Kasumi-1 (cell line): ENCODE measurements around the gene TMEM213.

Experiments
- DNase-seq, 2 experiments: peaks; one replicate each; lab custom pipeline; 2025; lab: John Stamatoyannopoulos, UW

Gene TMEM213

DNA sequence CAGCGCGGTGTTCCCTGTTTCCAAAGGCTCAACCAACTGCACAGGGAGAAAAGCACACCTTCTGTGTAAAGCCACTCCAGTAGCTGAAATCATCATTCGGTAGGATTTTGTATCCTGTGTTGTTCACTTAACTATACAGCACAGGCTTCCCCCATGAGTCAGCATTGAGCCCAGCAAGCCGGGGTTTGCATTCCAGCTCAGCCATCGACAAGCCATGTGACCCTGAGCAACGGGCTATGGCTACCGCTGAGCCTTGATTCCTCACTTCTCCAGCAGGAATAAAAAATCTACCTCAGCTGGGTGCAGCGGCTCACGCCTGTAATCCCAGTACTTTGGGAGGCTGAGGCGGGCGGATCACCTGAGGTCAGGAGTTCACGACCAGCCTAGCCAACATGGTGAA lies 44.3 kb downstream of the TMEM213 start:
- no peak for DNase-seq

GRCh38 chr7:138843632-138844580 lies 46.1 kb downstream of the TMEM213 start:
- DNase-seq: no peak

DNA sequence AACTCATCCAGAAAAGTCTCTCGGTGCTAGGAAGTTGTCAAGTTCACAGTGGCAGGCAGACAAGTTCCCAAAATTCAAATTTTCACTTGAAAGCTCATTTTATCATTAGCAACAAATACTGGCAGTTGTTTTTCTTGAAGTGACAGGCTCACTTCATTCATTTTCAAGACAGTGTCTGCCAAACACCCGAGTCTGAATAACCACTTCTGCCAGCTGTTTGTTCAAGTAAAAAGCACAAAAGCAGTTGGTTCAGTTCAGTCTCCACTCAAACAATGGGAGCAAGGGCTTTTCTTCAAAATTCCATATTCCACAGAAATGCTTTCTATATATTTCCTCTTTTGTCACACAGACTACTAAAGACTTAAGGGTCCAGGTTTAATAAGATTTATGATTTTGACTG lies 47.9 kb downstream of the TMEM213 start:
- DNase-seq: no peak

DNA sequence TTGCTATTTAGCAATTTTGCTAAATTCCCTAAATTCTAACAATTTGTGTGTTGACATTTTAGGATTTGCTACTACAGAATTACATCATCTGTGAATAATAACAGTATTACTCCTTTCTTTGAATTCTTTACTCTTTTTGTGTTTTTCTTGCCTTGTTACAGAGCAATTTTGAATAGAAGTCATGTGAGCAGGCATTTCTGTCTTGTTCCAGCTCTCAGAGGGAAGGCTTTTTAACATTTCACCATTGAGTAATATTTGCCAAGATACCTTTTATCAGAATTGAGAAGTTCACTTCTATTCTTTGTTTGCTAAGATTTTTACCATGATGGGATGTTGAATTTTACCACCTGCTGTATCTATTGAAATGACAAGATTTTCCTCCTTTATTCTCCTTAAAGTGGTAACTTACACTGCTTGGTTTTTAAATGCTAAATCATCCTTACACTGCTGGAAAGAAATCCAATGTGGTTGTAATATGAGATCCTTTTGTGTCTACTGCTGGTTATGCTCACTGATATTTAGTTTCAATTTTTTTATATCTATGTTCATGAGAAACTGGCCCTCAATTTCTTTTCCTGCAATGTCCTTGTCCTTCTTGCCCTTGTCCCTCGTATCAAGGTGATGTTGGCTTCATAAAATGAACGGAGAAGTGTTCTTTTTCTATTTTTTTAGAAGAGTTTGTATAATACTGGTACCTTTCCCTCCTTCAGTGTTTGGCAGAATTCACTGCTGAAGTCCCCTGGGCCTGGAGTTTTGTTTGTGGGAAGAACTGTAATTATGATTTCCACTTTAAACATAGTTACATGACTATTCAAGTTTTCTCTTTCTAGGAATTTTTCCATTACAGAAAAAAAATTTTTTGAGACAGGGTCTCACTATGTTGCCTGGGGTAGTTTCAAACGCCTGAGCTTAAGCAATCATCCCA lies 50.5 kb downstream of the TMEM213 start:
- no peak for DNase-seq

DNA sequence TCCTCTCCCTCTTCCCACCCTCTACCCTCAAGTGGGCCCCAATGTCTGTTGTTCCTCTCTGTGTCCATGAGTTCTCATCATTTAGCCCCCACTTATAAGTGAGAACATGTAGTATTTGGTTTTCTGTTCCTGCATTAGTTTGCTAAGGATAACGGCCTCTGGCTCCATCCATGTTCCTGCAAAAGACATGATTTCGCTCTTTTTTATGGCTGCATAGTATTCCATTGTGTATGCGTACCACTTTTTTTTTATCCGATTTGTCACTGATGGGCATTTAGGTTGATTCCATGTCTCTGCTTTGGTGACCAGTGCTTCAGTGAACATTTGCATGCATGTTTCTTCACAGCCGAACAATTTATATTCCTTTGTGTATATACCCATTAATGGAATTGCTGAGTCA lies 51.9 kb downstream of the TMEM213 start:
- DNase-seq: no peak

DNA sequence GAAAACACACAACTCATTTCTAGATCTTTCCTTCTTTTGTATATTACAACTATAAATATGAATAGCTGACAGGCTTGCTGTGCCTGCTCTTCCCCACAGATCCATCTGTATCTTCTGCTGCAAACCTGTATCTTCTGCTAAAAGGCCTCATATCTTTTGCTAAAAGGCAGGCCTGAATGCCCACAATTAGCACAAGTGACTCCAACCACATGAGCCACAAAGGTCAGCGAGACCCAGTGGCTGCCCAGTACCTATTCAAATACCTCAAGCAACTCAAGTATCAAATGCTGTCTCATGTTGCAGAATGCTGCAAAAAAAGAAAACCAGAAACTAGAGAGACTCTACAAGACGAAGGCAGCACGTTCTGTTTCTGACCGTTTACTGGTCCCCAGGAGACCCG lies 54.7 kb downstream of the TMEM213 start:
- no peak for DNase-seq

GRCh38 chr7:138853448-138853847 lies 55.7 kb downstream of the TMEM213 start:
- no peak for DNase-seq

DNA sequence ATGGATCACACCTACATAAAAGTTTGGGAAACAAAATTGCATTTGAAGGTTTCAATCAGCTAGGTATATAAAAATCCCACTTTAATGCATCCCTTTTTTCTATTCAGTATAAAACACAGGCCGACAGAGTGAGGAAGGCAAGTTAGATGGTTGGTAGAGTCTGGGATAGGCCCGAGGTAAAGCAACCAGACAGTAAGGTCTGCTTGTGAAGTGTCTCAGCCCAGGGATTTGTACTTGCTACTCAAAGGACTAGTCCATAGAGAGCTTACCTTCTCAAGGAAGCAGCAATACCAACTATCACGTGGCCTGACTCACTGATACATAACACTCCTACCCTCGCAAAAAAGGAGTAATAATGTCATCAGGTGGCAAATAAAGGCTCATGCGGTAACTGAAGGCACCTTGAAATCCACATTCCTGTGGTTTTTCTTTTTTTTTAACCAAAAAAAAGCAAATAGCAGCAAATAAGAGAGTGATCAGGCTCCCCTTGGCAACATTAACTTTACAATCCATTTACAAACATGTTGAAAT lies 56.4 kb downstream of the TMEM213 start:
- no peak for DNase-seq

DNA sequence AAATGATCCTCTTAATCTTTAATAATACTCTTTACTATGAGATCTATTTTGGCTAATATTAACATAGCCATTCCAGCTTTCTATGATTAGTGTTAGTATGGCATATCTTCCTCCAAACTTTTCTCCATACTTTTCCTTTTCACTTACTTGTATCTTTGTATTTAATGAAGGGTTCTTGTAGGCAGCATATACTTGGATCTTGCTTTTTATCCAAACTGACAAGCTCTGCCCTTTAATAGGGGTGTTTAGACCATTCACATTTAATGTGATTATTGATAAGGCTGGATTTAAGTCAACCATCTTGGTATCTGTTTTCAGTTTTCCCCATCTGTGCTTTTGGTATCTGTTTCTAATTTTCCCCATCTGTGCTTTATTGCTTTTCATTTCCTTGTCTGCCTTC lies 59.9 kb downstream of the TMEM213 start:
- no peak for DNase-seq

- no peak for DNase-seq
Observed at GRCh38 chr7:138861051-138861450, 63.3 kb downstream of the TMEM213 start.

DNA sequence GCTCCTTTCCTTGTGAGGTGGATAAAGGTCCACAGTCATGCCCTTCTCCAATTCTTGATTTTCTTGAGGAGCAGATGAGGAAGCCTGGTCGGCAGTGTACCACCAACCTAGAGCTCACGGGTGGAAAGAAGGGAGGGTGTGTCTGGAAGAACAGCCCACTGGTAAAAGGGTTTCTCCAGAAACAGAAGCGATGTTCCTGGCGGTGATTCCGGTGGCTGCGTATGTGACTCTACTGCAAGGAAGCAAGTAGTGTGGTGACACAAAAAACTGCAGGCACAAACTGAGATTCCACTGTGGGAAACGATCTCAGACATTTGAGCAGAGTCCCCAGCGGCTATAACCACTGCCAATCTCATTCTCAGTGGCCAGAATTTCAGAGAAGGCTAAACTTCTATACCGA lies 66.1 kb downstream of the TMEM213 start:
- DNase-seq: no peak

GRCh38 chr7:138864667-138865066 lies 66.9 kb downstream of the TMEM213 start:
- DNase-seq: peak; percentile 22 to 37

GRCh38 chr7:138865843-138866242 lies 68.0 kb downstream of the TMEM213 start:
- DNase-seq: peak; percentile 83 to 86

- no peak for DNase-seq
Observed at GRCh38 chr7:138866353-138866752, 68.6 kb downstream of the TMEM213 start.

DNA sequence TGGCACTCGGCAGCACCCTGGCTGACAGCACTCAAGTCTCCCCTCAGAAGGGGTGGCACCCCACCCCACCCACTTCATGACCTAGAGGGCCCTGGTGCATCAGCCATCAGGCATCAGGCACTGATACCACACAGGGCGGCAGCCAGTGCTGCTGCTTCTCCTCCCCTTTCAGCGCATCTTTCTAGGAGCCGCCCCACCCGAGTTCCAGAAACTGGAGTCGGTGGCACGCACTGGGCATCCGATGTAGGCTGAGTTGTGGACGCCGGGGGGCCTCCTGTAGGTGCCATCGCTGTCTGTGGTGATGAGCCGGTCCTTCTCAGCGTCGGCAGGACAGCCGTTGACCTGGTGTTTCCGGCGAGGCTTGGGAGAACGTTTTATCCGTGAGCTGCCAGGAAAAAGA lies 70.0 kb downstream of the TMEM213 start:
- no peak for DNase-seq

GRCh38 chr7:138868711-138869110 lies 70.9 kb downstream of the TMEM213 start:
- DNase-seq: no peak

- no peak for DNase-seq
Observed at GRCh38 chr7:138869353-138869752, 71.6 kb downstream of the TMEM213 start.

- DNase-seq: no peak
Observed at GRCh38 chr7:138871065-138871813, 73.4 kb downstream of the TMEM213 start.

DNA sequence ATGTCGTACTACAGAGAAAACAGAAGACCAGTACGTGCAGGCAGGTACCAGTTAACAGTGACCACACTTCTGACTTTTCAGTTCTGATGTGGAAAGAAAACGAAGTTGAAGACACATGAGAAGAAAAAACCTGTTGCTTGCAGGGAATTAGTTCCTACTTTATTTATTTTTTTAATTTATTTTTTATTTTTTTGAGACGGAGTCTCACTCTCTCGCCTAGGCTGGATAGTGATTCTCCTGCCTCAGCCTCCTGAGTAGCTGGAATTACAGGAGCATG lies 74.0 kb downstream of the TMEM213 start:
- no peak for DNase-seq

- DNase-seq: no peak
Observed at GRCh38 chr7:138872576-138872975, 74.8 kb downstream of the TMEM213 start.

DNA sequence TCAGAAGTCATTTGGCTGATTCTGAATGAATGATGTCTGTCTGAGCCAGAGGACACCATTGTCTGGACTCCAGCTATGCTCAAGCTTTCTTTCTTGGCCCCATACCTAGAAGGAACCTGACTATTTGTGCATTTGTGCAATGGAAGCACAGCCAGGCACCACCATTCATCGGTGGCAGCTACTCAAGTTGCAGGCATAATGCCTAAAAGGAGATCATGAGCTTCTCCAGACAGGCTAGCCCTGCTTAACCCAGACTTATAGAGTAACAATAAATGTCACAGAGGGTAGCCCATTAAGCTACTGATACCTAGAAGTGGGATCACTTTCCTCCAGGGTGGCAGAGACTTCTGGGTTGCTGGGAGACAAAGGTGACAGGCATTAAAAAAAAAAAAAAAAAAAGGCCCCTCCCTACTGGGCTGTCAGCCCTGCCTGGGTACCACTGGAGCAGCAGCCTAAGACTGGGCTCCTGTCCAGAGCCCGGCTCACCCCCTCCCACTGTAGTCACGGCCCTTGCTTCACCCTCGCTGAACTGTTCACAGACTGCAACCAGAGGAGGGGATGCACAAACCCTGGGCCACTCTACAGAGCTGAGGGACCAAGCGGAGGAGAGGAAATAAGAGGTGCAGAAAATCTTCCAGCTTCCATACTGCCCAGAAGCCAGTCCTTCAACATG lies 75.6 kb downstream of the TMEM213 start:
- DNase-seq: no peak

GRCh38 chr7:138875794-138876193 lies 78.0 kb downstream of the TMEM213 start:
- no peak for DNase-seq
